Fibroblast of the aortic adventitia (primary cell): ENCODE results near the gene GRB10. TPM values are rescaled to one million over a fixed set of nuclear protein-coding genes. Genes with fewer than 3 reads are reported as not detected.
A peak's percentile ranks its signal among the peaks of the same experiment; 100 is the strongest.

Source experiments
- DNase-seq: peaks from one replicate; pipeline ENCODE4 v3.0.0-alpha.2; 2010; ENCODE audit warnings: low read depth
- H3K4me3 ChIP-seq: 2 replicates; pipeline ENCODE4 v1.5.1; 2011; ENCODE audit warnings: low read depth, mild to moderate bottlenecking, control low read depth, low read length, moderate library complexity
- total RNA-seq: library from RNA; depleted of rRNA; stranded (reverse); fragments of >200 nt; gene quantifications from 2 replicates; pipeline ENCODE4 v1.2.3, GENCODE V29; 2012; ENCODE audit warnings: low replicate concordance
- TF ChIP-seq, protein P1 (sequence below): IDR thresholded peaks from 2 replicates; pipeline ENCODE4 v1.5.1; 2011; ENCODE audit warnings: mild to moderate bottlenecking, low read length, control low read depth, inconsistent platforms; ENCODE audit not compliant: insufficient read depth

The GRB10 gene
- total RNA-seq, 1 donor = 39.1 TPM

DNA sequence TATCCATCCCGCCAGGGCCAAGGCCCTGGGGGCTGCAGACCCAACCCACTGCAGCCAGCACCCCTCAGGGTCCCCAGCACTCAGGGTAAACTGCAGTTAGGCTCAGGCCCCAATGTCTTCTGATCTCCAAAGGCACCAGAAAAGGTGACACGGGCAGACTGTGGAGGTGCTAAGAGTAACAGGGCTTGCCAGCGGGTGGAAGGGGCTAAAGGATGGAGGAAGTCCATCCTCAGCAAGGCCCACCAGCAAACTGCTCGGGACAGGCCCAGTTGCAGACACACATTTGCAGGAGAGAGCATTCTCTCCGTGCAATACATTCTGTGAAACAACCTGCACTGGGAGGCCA lies 121.9 kb downstream of the GRB10 start:
- DNase-seq = no peak
- no peak overlapping the region for H3K4me3 ChIP-seq
- TF ChIP-seq, protein P1, sequence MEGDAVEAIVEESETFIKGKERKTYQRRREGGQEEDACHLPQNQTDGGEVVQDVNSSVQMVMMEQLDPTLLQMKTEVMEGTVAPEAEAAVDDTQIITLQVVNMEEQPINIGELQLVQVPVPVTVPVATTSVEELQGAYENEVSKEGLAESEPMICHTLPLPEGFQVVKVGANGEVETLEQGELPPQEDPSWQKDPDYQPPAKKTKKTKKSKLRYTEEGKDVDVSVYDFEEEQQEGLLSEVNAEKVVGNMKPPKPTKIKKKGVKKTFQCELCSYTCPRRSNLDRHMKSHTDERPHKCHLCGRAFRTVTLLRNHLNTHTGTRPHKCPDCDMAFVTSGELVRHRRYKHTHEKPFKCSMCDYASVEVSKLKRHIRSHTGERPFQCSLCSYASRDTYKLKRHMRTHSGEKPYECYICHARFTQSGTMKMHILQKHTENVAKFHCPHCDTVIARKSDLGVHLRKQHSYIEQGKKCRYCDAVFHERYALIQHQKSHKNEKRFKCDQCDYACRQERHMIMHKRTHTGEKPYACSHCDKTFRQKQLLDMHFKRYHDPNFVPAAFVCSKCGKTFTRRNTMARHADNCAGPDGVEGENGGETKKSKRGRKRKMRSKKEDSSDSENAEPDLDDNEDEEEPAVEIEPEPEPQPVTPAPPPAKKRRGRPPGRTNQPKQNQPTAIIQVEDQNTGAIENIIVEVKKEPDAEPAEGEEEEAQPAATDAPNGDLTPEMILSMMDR = no peak

DNA sequence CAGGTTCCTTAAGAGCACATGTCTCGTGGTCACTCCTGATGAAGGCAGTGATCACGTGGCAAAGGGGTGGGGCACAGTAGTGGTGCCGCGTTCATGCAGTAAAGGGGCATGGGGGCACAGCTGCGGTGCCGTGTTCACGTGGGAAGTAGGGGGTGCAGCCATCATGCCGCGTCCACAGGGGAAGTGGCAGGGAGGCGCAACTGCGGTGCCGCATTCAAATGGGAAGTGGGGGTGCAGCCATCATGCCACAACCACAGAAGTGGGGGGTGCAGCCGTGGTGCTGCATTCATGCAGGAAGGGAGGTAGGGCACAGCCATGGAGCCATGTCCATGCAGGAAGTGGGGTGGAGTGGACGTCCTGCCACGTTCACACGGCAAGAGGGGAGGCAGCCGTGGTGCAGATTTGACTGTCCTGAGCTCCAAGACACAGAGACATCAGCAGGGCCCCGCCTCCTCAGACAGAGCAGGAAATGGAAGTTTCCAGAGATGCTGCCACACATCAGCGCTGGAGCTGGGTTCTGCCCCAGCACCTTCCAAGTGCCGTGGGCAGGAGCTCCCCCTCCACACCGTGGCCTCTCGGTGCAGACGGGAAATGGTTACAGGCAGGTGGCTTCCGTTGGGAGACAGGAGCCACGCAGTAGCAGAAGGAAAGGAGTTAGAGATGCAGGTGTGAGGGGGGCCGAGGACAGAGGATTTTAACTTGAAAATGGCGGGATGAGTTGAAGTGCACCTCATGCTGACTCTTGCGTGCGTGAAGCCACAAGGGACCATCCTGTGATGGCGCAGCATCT lies 122.5 kb downstream of the GRB10 start:
- H3K4me3 ChIP-seq = no peak overlapping the region
- DNase-seq = no peak
- TF ChIP-seq, protein P1 = no peak

DNA sequence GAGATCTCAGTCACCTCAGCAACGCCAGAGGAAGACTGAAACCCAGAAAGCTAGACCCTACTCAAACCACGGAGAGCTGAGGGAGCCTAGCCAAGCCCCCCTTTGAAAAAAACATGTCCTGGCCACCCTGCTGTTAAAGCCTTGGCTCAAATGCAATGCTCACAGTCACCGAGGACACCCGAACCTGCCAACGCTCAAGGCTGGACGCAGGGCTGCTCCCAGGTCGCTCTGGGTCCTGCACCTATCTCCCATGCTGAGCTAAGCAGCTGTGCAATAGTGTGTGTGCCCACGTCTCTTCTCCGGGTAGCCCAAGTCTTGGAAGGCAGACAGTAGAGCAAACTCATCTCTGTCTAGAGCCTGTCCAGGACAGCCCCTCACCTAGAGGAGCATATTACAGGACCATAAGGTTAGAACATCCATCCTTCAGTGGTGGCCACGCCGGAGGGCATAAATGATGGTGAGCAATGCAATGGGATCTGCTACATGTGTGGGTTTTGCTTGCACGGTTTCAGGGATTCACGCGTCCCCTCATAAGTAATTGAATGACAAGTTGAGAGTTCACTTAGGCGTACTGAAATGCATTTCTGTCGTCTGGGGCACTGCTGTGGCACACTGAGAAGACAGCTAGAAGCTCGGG lies 123.2 kb downstream of the GRB10 start:
- no peak for DNase-seq
- TF ChIP-seq, protein P1 = no peak
- no peak overlapping the region for H3K4me3 ChIP-seq

DNA sequence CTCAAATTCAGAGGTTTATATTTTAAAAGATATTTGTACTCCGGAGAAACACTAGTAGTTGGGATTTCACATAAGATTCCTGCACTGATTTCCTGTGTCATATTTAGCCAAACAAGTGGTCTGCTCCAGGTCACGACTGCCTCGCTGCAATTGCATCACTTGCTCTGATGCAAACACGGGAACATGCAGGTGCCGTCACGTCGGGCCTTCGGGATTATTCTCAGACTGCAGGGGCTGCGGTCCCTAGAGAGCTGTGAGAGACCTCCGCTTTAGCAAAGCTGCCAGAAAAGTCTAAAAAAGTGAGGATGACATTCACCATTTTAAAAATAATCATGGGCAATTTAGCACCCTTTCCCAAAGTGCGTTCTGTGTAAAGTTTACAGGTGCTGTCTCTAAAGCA lies 124.0 kb downstream of the GRB10 start:
- TF ChIP-seq, protein P1 = no peak
- DNase-seq = no peak
- no peak overlapping the region for H3K4me3 ChIP-seq

DNA sequence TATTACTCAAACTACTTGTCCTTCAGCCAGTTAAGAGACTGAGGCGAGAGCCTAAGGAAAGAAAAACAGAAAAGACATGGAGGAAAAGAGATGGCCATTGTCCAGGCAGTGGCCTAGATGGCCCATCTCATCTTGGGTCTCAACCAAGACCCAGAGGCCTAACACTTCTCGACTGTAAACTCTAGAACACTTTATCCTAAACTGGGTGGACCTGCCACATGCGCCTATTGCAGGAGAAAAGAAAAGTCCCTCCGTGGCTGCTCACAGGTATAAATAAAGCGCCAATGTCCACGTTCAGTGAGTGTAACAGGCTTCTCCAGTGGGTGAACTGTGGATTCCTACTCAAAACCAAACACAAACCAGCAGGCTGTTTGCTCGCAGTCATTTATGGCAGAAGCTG lies 124.8 kb downstream of the GRB10 start:
- TF ChIP-seq, protein P1 = no peak
- DNase-seq = no peak
- no peak overlapping the region for H3K4me3 ChIP-seq

DNA sequence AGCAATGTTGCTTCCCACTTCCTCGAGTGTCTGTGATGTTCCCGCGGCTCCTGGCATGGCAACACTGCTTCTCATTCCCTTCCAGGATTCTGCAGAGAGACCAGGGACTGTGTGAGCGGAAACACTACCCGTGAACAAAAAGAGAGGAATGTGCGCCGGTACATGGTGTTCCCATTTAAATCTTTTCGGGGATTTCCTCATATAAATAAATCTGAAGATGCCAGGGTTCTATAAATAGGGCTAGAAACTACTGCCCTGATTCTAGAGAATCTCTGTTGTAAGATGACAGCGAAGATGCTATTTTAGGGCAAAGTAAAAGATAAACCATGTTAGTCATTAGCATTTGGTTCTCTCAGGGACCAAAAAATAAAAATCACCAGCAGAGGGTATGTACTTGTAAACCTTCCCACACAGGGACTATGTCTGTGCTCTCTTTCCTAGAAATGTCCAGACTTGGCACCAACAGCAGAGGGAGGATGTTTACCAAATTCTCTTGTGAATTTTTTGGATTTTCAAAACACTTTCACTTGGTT lies 125.3 kb downstream of the GRB10 start:
- H3K4me3 ChIP-seq = no peak overlapping the region
- DNase-seq = peak; percentile 84
- TF ChIP-seq, protein P1 = peak; percentile 37
